Measurements from ENCODE around the gene PRR23E.

PRR23E gene

DNA sequence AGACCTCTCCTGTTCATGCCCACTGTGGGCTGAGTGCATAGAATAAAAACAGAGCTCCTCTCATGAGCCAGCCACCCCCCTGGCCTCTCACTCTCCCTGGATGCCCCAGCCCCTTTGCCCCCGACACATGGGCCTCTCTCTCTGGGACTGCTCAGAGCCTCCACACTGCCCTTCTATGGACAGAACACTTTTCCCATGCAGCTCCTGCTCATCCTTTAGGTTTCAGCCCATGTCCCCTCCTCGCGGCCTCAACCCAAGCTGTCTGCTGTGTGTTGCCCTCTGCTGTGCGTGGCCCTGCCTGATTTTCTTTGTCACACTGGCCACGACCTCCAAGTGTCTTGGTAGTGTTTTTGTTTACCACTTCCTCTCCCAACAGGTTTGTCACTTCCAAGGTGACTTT is 20.7 kb upstream of the PRR23E start:
- TF ChIP-seq CREB1 (IDR thresholded peaks at IDR 0.05; ENCODE audit: low read depth): no peak
- TF ChIP-seq, protein P1, sequence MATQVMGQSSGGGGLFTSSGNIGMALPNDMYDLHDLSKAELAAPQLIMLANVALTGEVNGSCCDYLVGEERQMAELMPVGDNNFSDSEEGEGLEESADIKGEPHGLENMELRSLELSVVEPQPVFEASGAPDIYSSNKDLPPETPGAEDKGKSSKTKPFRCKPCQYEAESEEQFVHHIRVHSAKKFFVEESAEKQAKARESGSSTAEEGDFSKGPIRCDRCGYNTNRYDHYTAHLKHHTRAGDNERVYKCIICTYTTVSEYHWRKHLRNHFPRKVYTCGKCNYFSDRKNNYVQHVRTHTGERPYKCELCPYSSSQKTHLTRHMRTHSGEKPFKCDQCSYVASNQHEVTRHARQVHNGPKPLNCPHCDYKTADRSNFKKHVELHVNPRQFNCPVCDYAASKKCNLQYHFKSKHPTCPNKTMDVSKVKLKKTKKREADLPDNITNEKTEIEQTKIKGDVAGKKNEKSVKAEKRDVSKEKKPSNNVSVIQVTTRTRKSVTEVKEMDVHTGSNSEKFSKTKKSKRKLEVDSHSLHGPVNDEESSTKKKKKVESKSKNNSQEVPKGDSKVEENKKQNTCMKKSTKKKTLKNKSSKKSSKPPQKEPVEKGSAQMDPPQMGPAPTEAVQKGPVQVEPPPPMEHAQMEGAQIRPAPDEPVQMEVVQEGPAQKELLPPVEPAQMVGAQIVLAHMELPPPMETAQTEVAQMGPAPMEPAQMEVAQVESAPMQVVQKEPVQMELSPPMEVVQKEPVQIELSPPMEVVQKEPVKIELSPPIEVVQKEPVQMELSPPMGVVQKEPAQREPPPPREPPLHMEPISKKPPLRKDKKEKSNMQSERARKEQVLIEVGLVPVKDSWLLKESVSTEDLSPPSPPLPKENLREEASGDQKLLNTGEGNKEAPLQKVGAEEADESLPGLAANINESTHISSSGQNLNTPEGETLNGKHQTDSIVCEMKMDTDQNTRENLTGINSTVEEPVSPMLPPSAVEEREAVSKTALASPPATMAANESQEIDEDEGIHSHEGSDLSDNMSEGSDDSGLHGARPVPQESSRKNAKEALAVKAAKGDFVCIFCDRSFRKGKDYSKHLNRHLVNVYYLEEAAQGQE (IDR thresholded peaks at IDR 0.05; ENCODE audit: low read depth): no peak

DNA sequence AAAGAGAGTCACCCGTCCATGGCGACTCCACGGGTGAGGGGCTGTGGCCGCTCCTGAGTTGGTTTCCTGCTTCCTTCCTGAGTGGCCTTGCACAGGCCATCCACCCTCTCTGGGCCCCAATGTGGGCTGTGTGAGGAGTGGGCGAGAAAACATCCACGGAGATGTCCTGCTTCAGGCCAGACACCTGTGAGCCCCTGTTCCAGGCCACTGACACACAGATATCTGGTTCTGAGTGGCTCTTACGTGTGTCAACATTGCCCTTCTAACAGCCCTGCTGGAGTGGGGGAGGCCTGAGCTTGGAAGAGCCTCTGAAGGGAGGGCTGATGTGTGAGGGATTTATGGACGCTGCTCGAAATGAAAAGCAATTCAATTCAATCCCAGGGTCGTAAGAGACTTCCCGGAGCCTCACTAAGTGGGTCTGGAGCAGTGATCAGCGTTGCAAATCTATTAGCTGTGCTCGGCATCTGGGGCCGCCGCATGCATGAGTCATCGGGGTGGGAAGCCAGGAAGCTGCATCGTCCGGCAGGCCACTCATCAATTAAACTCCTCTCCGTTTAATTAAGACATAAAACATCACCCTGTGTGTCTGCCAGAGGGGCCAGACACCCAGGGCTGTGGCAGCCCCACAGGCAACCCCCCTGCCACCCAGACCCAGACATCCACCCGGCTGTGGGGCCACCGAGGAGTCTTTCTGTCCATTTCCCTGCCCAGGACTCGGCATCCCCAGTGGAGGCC is 20.0 kb upstream of the PRR23E start:
- TF ChIP-seq EP300 (IDR thresholded peaks at IDR 0.05; ENCODE audit: borderline replicate concordance): no peak
- no peak for TF ChIP-seq ZBTB7A (IDR thresholded peaks at IDR 0.05; ENCODE audit: low read depth)
- no peak for TF ChIP-seq TEAD4 (IDR thresholded peaks at IDR 0.05)
- TF ChIP-seq TAF1 (IDR thresholded peaks at IDR 0.05; ENCODE audit: low read depth): no peak
- no peak for TF ChIP-seq CREB1 (IDR thresholded peaks at IDR 0.05; ENCODE audit: low read depth)
- TF ChIP-seq, protein P1 (IDR thresholded peaks at IDR 0.05; ENCODE audit: low read depth): no peak
- no peak for TF ChIP-seq NFIC (IDR thresholded peaks at IDR 0.05)
- TF ChIP-seq FOXM1 (IDR thresholded peaks at IDR 0.05; ENCODE audit: borderline replicate concordance, low read depth): no peak
- TF ChIP-seq, protein P2, sequence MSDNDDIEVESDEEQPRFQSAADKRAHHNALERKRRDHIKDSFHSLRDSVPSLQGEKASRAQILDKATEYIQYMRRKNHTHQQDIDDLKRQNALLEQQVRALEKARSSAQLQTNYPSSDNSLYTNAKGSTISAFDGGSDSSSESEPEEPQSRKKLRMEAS (IDR thresholded peaks at IDR 0.05): no peak
- TF ChIP-seq, protein P3, sequence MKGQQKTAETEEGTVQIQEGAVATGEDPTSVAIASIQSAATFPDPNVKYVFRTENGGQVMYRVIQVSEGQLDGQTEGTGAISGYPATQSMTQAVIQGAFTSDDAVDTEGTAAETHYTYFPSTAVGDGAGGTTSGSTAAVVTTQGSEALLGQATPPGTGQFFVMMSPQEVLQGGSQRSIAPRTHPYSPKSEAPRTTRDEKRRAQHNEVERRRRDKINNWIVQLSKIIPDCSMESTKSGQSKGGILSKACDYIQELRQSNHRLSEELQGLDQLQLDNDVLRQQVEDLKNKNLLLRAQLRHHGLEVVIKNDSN (IDR thresholded peaks at IDR 0.05): no peak
- TF ChIP-seq YY1 (IDR thresholded peaks at IDR 0.05; ENCODE audit: low read depth): no peak
- TF ChIP-seq EGR1 (IDR thresholded peaks at IDR 0.05): no peak

DNA sequence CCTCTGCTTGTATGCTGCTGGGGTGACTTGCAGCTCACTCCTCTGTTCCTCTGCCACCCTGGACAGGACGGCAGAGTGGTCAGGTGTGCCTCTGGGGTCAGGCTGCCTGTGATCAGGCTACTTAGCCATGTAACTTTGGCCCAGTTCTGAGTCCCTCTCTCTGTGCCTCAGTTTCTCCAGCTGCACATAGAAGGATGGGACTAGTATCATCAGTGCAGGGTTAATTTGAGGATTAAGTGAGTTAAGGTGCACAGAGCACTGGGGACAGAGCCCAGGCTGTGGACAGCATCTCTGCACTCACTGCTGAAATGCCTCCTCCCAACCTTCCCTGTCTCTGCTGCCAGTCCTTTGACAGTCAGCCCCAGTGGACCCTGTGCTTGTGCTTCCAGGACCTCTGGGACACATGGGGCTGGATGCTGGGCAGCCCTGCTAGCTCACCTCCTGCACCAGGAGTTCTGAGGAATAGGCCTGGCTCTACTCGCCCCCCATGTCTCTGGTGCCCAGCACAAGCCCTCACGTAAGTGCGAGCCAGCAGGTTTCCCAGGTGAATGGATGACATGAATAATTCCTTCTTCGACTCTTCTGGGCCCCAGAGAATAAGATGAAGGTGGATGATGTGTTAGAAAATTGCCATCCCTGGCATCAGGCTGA is 19.3 kb upstream of the PRR23E start:
- TF ChIP-seq NFIC (IDR thresholded peaks at IDR 0.05) (no peak), CREB1 (IDR thresholded peaks at IDR 0.05; ENCODE audit: low read depth) (no peak), TCF12 (IDR thresholded peaks at IDR 0.05; ENCODE audit: low read depth) (no peak), FOXM1 (IDR thresholded peaks at IDR 0.05; ENCODE audit: borderline replicate concordance, low read depth) (no peak), RAD21 (IDR thresholded peaks at IDR 0.05; ENCODE audit: low read depth) (no peak), YY1 (IDR thresholded peaks at IDR 0.05; ENCODE audit: low read depth) (no peak), CEBPB (IDR thresholded peaks at IDR 0.05) (no peak)
- TF ChIP-seq, protein P3 (IDR thresholded peaks at IDR 0.05): no peak
- TF ChIP-seq, protein P1 (IDR thresholded peaks at IDR 0.05; ENCODE audit: low read depth): no peak

DNA sequence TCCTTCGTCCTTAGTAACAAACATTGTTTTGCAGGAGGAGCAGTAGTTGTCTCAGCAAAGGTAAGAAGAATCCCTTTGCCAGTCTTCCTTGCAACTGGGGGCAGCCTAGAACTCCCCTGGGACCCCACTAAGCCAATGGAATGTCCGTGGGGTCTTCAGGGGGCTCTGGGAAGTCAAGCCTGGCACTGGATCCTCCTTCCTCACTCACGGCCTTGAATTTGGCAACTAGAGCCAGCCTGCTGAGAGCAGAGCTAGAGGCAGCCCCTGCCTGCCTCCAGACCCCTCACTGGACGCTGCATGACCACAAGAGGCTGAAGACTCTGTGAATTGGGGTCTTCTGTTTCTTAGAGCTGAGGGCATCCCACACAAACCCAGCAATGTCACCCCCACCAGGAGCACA is 18.6 kb upstream of the PRR23E start:
- TF ChIP-seq CREB1 (IDR thresholded peaks at IDR 0.05; ENCODE audit: low read depth): no peak
- no peak for TF ChIP-seq FOXM1 (IDR thresholded peaks at IDR 0.05; ENCODE audit: borderline replicate concordance, low read depth)
- no peak for TF ChIP-seq YY1 (IDR thresholded peaks at IDR 0.05; ENCODE audit: low read depth)
- no peak for TF ChIP-seq TEAD4 (IDR thresholded peaks at IDR 0.05)
- no peak for TF ChIP-seq NFIC (IDR thresholded peaks at IDR 0.05)
- no peak for TF ChIP-seq EGR1 (IDR thresholded peaks at IDR 0.05)
- TF ChIP-seq, protein P1 (IDR thresholded peaks at IDR 0.05; ENCODE audit: low read depth): no peak
- no peak for TF ChIP-seq EP300 (IDR thresholded peaks at IDR 0.05; ENCODE audit: borderline replicate concordance)
- no peak for TF ChIP-seq RAD21 (IDR thresholded peaks at IDR 0.05; ENCODE audit: low read depth)
- TF ChIP-seq, protein P3 (IDR thresholded peaks at IDR 0.05): no peak
- no peak for TF ChIP-seq TCF12 (IDR thresholded peaks at IDR 0.05; ENCODE audit: low read depth)
- TF ChIP-seq TAF1 (IDR thresholded peaks at IDR 0.05; ENCODE audit: low read depth): no peak
